ENCODE data around the gene TRIM61.

DNA sequence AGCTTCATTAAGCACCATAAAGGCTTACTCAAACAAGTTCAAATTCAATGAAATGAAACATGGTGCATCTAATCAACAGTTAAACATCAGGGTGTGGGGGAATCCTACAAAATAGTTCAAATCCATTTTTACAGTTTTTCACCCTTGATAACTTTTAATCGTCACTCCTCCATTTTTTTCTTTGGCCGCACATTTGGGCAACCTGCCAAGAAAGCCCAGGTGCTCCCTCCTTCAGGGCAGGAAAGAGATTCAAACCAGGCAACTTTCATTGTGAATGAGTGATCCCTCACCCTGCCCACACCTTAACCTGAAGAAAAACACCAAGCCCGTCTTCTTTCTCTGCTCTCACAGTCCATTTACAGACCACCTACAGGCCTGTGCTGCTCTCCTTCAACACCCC, 24.9 kb downstream of the TRIM61 start:
- TF ChIP-seq GATA2 (IDR thresholded peaks at IDR 0.05; ENCODE audit: low read depth, low read length) (no peak), GATA3 (IDR thresholded peaks at IDR 0.05; ENCODE audit: low read depth, low read length) (no peak)

Data from SH-SY5Y (cell line).